Activated T-cell treated with anti-CD3 and anti-CD28 coated beads for 48 hours (primary cell): Measurements from ENCODE around the gene FBXO11.
"Not testable (repeated sequence)": the region's sequence is repeated elsewhere in the genome, so short reads cannot be mapped to it uniquely, and the experiment has no call there.

Experiments
- DNase-seq: peaks from one replicate; pipeline ENCODE4 v3.0.0-alpha.2; 2020; ENCODE audit warnings: low read depth

The FBXO11 gene

GRCh38 chr2:47897883-47898731, 8.2 kb downstream of the FBXO11 start:
- DNase-seq = no peak

- not testable (repeated sequence) for DNase-seq
Observed at GRCh38 chr2:47897191-47897882, 9.0 kb downstream of the FBXO11 start.

GRCh38 chr2:47896450-47896968, 9.8 kb downstream of the FBXO11 start:
- DNase-seq = no peak

GRCh38 chr2:47893771-47894170, 12.5 kb downstream of the FBXO11 start:
- DNase-seq = no peak

GRCh38 chr2:47892338-47892730, 14.0 kb downstream of the FBXO11 start:
- DNase-seq = no peak

GRCh38 chr2:47891369-47892337, 14.6 kb downstream of the FBXO11 start:
- no peak for DNase-seq

GRCh38 chr2:47890711-47891368, 15.5 kb downstream of the FBXO11 start:
- no peak for DNase-seq

GRCh38 chr2:47888581-47889280, 17.6 kb downstream of the FBXO11 start:
- no peak for DNase-seq

- DNase-seq = no peak
Observed at GRCh38 chr2:47876912-47877311, 29.4 kb downstream of the FBXO11 start.

GRCh38 chr2:47872941-47873340, 33.4 kb downstream of the FBXO11 start:
- no peak for DNase-seq

GRCh38 chr2:47870641-47871540, 35.4 kb downstream of the FBXO11 start:
- DNase-seq = no peak

GRCh38 chr2:47869859-47870595, 36.3 kb downstream of the FBXO11 start:
- no peak for DNase-seq

- DNase-seq = no peak
Observed at GRCh38 chr2:47868611-47869352, 37.5 kb downstream of the FBXO11 start.

GRCh38 chr2:47867205-47867604, 39.1 kb downstream of the FBXO11 start:
- no peak for DNase-seq

GRCh38 chr2:47864566-47864965, 41.7 kb downstream of the FBXO11 start:
- DNase-seq = no peak

- no peak for DNase-seq
Observed at GRCh38 chr2:47862949-47863348, 43.3 kb downstream of the FBXO11 start.

GRCh38 chr2:47853067-47853777, 53.1 kb downstream of the FBXO11 start:
- not testable (repeated sequence) for DNase-seq

- no peak for DNase-seq
Observed at GRCh38 chr2:47850198-47850597, 56.1 kb downstream of the FBXO11 start.
